ENCODE measurements around the gene ARHGAP24. TPM values are rescaled to one million over a fixed set of nuclear protein-coding genes. Genes with fewer than 3 reads are reported as not detected.

Gene ARHGAP24
- total and polyA plus RNA-seq, 2 of the 13 experiments (the other 11 are each of a cell fraction or from before 2014, with no cell fraction given): 0.07 to 0.55 TPM

GRCh38 chr4:85953651-85954018 is 478.7 kb downstream of the ARHGAP24 start:
- WGBS (ENCODE audit: low lambda C conversion rate): 38% methylated on average over 3 of the region's 3 CpGs
- FAIRE-seq: no peak
- CTCF ChIA-PET (ENCODE audit: low intra/inter-chr PET ratio, low total read pairs): no interaction called here

More at GRCh38 chr4:85953651-85954018, 478.7 kb downstream of the ARHGAP24 start:
- no TSS peak for BruUV-seq (replicated peaks)
- Histone ChIP-seq H3K27ac (ENCODE audit: extremely low read length, insufficient read depth, low read length) (no peak overlapping the region), H3K79me2 (ENCODE audit: insufficient read depth, low read length) (no peaks in the 10 kb centered on the region), H3K4me2 (ENCODE audit: low read depth, low read length) (no peak overlapping the region), H3K4me1 (ENCODE audit: insufficient read depth, low read length) (no peaks in the 10 kb centered on the region), H4K20me1 (ENCODE audit: insufficient read depth, low read length) (no peaks in the 10 kb centered on the region), H3K27me3 (ENCODE audit: control insufficient read depth in 1 of 2, insufficient read depth in 2 of 2, low read length in 2 of 2) (no peaks in the 10 kb centered on the region), H3K36me3 (replicated peaks in 1 of 2; ENCODE audit: control insufficient read depth in 1 of 2, insufficient read depth in 2 of 2, low read length in 2 of 2) (no peaks in the 10 kb centered on the region), H3K4me3 (replicated peaks in 1 of 3; ENCODE audit: insufficient read depth in 1 of 3, low read depth in 2 of 3, low read length in 3 of 3) (no peak overlapping the region), H3K9me3 (ENCODE audit: low read length) (no peaks in the 10 kb centered on the region), H3K9ac (ENCODE audit: insufficient read depth, low read depth, low read length) (no peak overlapping the region), H2AFZ (ENCODE audit: low read length) (no peak overlapping the region)
- POLR2A ChIA-PET: no interaction called here
- intact Hi-C loops (cut with micrococcal nuclease; ENCODE audit: unreplicated experiment) (no loop called here), in situ Hi-C loops (cut with HindIII; ENCODE audit: extremely low pct_ligation_motif_present, low pct_unique_long_range_greater_than_20kb) (no loop called here)
- ATAC-seq: no peak
- no peak for TF ChIP-seq ZNF776 (CRISPR knock-in tag; IDR thresholded peaks at IDR 0.05)
- no peak for TF ChIP-seq ZSCAN29 (CRISPR knock-in tag; conservative IDR thresholded peaks at IDR 0.05)
- TF ChIP-seq PAWR (CRISPR knock-in tag; IDR thresholded peaks at IDR 0.05; ENCODE audit: borderline replicate concordance): no peak
- TF ChIP-seq ZNF850 (CRISPR knock-in tag; conservative IDR thresholded peaks at IDR 0.05): no peak
- TF ChIP-seq KDM5A (IDR thresholded peaks at IDR 0.05; ENCODE audit: borderline replicate concordance, low read length): no peak
- no peak for TF ChIP-seq ZBTB38 (CRISPR knock-in tag; IDR thresholded peaks at IDR 0.05)
- no peak for TF ChIP-seq ZNF280B (CRISPR knock-in tag; IDR thresholded peaks at IDR 0.05; ENCODE audit: borderline replicate concordance)
- no peak for TF ChIP-seq MTA3 (CRISPR knock-in tag; IDR thresholded peaks at IDR 0.05)
- TF ChIP-seq GATA4 (IDR thresholded peaks at IDR 0.05; ENCODE audit: borderline replicate concordance, low read depth): no peak
- no peak for TF ChIP-seq ZFYVE20 (CRISPR knock-in tag; IDR thresholded peaks at IDR 0.05; ENCODE audit: borderline replicate concordance, low read depth)
- no peak for TF ChIP-seq ZNF431 (CRISPR knock-in tag; IDR thresholded peaks at IDR 0.05; ENCODE audit: borderline replicate concordance, low read depth)
- TF ChIP-seq ZNF33A (CRISPR knock-in tag; IDR thresholded peaks at IDR 0.05; ENCODE audit: borderline replicate concordance): no peak
- no peak for TF ChIP-seq ZNF567 (CRISPR knock-in tag; IDR thresholded peaks at IDR 0.05; ENCODE audit: borderline replicate concordance)
- TF ChIP-seq ZNF574 (CRISPR knock-in tag; IDR thresholded peaks at IDR 0.05): no peak
- no peak for TF ChIP-seq FOXJ3 (CRISPR knock-in tag; IDR thresholded peaks at IDR 0.05; ENCODE audit: borderline replicate concordance)
- no peak for TF ChIP-seq ZMYM4 (CRISPR knock-in tag; IDR thresholded peaks at IDR 0.05)
- no peak for TF ChIP-seq NFYC (CRISPR knock-in tag; IDR thresholded peaks at IDR 0.05)
- TF ChIP-seq ZBTB21 (CRISPR knock-in tag; IDR thresholded peaks at IDR 0.05): no peak
- DNase-seq (ENCODE audit: low spot score): no peak

Measured in HepG2 (cell line).